GM19463 (cell line): ENCODE measurements around the gene SENP5.
"Not testable (repeated sequence)": the region's sequence is repeated elsewhere in the genome, so short reads cannot be mapped to it uniquely, and the experiment has no call there.

Source experiments
- ATAC-seq: cut with Tn5 transposase; IDR thresholded peaks from one replicate; pipeline ENCODE4 v1.9.1; 2021; ENCODE audit warnings: mild to moderate bottlenecking, moderate library complexity; ENCODE audit not compliant: unreplicated experiment

SENP5 gene

GRCh38 chr3:196867507-196868296, at the start of gene SENP5:
TSS of gene SENP5 (plus strand) at chr3:196867920. CDS start at chr3:196885182, 17,262 bp downstream.
- ATAC-seq, result peak; percentile 93

- ATAC-seq, result no peak
Observed at GRCh38 chr3:196821806-196822355, 45.8 kb upstream of the SENP5 start.

GRCh38 chr3:196829651-196830050, 38.1 kb upstream of the SENP5 start:
- ATAC-seq, result not testable (repeated sequence)

GRCh38 chr3:196835086-196835485, 32.6 kb upstream of the SENP5 start:
- no peak for ATAC-seq

GRCh38 chr3:196836626-196837025, 31.1 kb upstream of the SENP5 start:
- ATAC-seq, result not testable (repeated sequence)

GRCh38 chr3:196837819-196838420, 29.8 kb upstream of the SENP5 start:
- no peak for ATAC-seq

- not testable (repeated sequence) for ATAC-seq
Observed at GRCh38 chr3:196839351-196839750, 28.4 kb upstream of the SENP5 start.

GRCh38 chr3:196842567-196843434, 24.9 kb upstream of the SENP5 start:
- no peak for ATAC-seq

GRCh38 chr3:196843435-196844110, 24.1 kb upstream of the SENP5 start:
- ATAC-seq, result no peak

GRCh38 chr3:196844235-196845219, 23.2 kb upstream of the SENP5 start:
- ATAC-seq, result not testable (repeated sequence)

- ATAC-seq, result not testable (repeated sequence)
Observed at GRCh38 chr3:196848375-196848774, 19.3 kb upstream of the SENP5 start.

- ATAC-seq, result no peak
Observed at GRCh38 chr3:196849180-196849741, 18.5 kb upstream of the SENP5 start.

GRCh38 chr3:196863000-196863399, 4.7 kb upstream of the SENP5 start:
- not testable (repeated sequence) for ATAC-seq

- no peak for ATAC-seq
Observed at GRCh38 chr3:196867155-196867506, 589 bp upstream of the SENP5 start.

GRCh38 chr3:196868297-196868661, 559 bp downstream of the SENP5 start:
- ATAC-seq, result peak; percentile 25

- no peak for ATAC-seq
Observed at GRCh38 chr3:196872316-196872715, 4.6 kb downstream of the SENP5 start.

GRCh38 chr3:196874511-196875094, 6.9 kb downstream of the SENP5 start:
- not testable (repeated sequence) for ATAC-seq

GRCh38 chr3:196875258-196875657, 7.5 kb downstream of the SENP5 start:
- ATAC-seq, result no peak

GRCh38 chr3:196883361-196883760, 15.6 kb downstream of the SENP5 start:
- no peak for ATAC-seq
